ENCODE measurements around the gene PNPLA8. TPM values are rescaled to one million over a fixed set of nuclear protein-coding genes. Genes with fewer than 3 reads are reported as not detected.
A peak's percentile ranks its signal among the peaks of the same experiment; 100 is the strongest.
"Not testable (repeated sequence)": the region's sequence is repeated elsewhere in the genome, so short reads cannot be mapped to it uniquely, and the experiment has no call there.

PNPLA8 gene
- polyA plus RNA-seq (ENCODE audit: insufficient read length in 4 of 4) = 10 to 100 TPM; 37.5 to 48.4 (median 44.1) TPM

GRCh38 chr7:108525985-108526767 lies at the start of gene PNPLA8:
TSS of gene PNPLA8 (minus strand) at chr7:108526135. CDS start at chr7:108515491, 10,644 bp downstream.
- peak; percentile 98 to 100 (median 99) for DNase-seq (ENCODE audit: low read depth in 4 of 4, low spot score in 3 of 4)

GRCh38 chr7:108575156-108575555 lies 49.2 kb upstream of the PNPLA8 start:
- no peak for DNase-seq (ENCODE audit: low read depth in 4 of 4, low spot score in 3 of 4)

GRCh38 chr7:108572480-108572879 lies 46.5 kb upstream of the PNPLA8 start:
- no peak for DNase-seq (ENCODE audit: low read depth in 4 of 4, low spot score in 3 of 4)

- peak in 2 of 4 donors; percentile 25 to 37 for DNase-seq (ENCODE audit: low read depth in 4 of 4, low spot score in 3 of 4)
These were observed 44.3 kb upstream of the PNPLA8 start for GRCh38 chr7:108570146-108570755.

- peak; percentile 97 to 99 (median 98) for DNase-seq (ENCODE audit: low read depth in 4 of 4, low spot score in 3 of 4)
These were observed 43.6 kb upstream of the PNPLA8 start, which contains the start of the genes DNAJB9 and THAP5 for GRCh38 chr7:108569381-108570145. TSS of gene DNAJB9 (plus strand) at chr7:108569874. CDS start at chr7:108571727, 1,853 bp downstream. TSS of gene THAP5 (minus strand) at chr7:108569706. CDS start at chr7:108569569, 137 bp downstream.

- DNase-seq (ENCODE audit: low read depth in 4 of 4, low spot score in 3 of 4) = peak in 1 of 4 donors; percentile 23
These were observed 43.0 kb upstream of the PNPLA8 start for GRCh38 chr7:108568801-108569380.

- DNase-seq (ENCODE audit: low read depth in 4 of 4, low spot score in 3 of 4) = no peak
These were observed 40.1 kb upstream of the PNPLA8 start for GRCh38 chr7:108565987-108566386.

- no peak for DNase-seq (ENCODE audit: low read depth in 4 of 4, low spot score in 3 of 4)
These were observed 35.2 kb upstream of the PNPLA8 start for GRCh38 chr7:108561047-108561619.

- no peak for DNase-seq (ENCODE audit: low read depth in 4 of 4, low spot score in 3 of 4)
These were observed 33.3 kb upstream of the PNPLA8 start for GRCh38 chr7:108559253-108559652.

GRCh38 chr7:108557617-108558016 lies 31.7 kb upstream of the PNPLA8 start:
- no peak for DNase-seq (ENCODE audit: low read depth in 4 of 4, low spot score in 3 of 4)

GRCh38 chr7:108557191-108557590 lies 31.3 kb upstream of the PNPLA8 start:
- DNase-seq (ENCODE audit: low read depth in 4 of 4, low spot score in 3 of 4) = no peak

GRCh38 chr7:108556665-108557064 lies 30.7 kb upstream of the PNPLA8 start:
- not testable (repeated sequence) for DNase-seq (ENCODE audit: low read depth in 4 of 4, low spot score in 3 of 4)

GRCh38 chr7:108548141-108548896 lies 22.4 kb upstream of the PNPLA8 start:
- not testable (repeated sequence) for DNase-seq (ENCODE audit: low read depth in 4 of 4, low spot score in 3 of 4)

- no peak for DNase-seq (ENCODE audit: low read depth in 4 of 4, low spot score in 3 of 4)
These were observed 15.5 kb upstream of the PNPLA8 start for GRCh38 chr7:108541478-108541877.

- DNase-seq (ENCODE audit: low read depth in 4 of 4, low spot score in 3 of 4) = not testable (repeated sequence)
These were observed 12.8 kb upstream of the PNPLA8 start for GRCh38 chr7:108538685-108539084.

- not testable (repeated sequence) for DNase-seq (ENCODE audit: low read depth in 4 of 4, low spot score in 3 of 4)
These were observed 12.3 kb upstream of the PNPLA8 start for GRCh38 chr7:108538236-108538635.

GRCh38 chr7:108537229-108537628 lies 11.3 kb upstream of the PNPLA8 start:
- DNase-seq (ENCODE audit: low read depth in 4 of 4, low spot score in 3 of 4) = no peak

- DNase-seq (ENCODE audit: low read depth in 4 of 4, low spot score in 3 of 4) = no peak
These were observed 9.8 kb upstream of the PNPLA8 start for GRCh38 chr7:108535744-108536143.

GRCh38 chr7:108535257-108535656 lies 9.3 kb upstream of the PNPLA8 start:
- no peak for DNase-seq (ENCODE audit: low read depth in 4 of 4, low spot score in 3 of 4)

Measured in right renal pelvis (tissue), 4 donors.